Measurements from ENCODE around the gene RBM6. TPM values are rescaled to one million over a fixed set of nuclear protein-coding genes. Genes with fewer than 3 reads are reported as not detected.

The RBM6 gene
- total RNA-seq, 1 donor: 50.7 TPM

DNA sequence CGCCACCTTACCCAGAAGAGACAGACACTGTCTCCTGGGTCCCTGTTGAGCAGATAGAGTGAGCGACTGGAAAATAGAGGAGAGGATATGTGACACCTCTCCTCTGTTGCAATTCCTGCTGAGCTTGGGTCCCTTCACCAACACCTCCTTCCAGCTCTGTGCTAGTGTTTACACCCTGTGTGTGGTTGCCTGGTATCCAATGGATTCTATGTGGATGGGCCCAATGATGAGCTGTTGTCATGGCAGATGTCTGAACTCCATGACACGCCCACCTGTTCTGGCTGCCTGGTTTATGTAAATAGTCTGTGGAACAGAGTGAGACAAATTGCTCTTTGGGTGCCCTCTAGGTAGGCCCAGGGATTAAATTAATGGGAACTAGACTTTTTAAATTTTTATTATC is 172.5 kb downstream of the RBM6 start:
- Histone ChIP-seq H4K20me1 (ENCODE audit: insufficient read depth, low read length) (peaks cover 27% of the 10 kb centered on the region), H3K4me1 (ENCODE audit: insufficient read depth, low read length) (no peaks in the 10 kb centered on the region), H3K4me2 (ENCODE audit: insufficient read depth, low read length) (no peak overlapping the region), H3K4me3 (ENCODE audit: insufficient read depth, low read length) (no peak overlapping the region), H3K79me2 (ENCODE audit: insufficient read depth, low read length) (peaks cover 14% of the 10 kb centered on the region), H3K9me3 (ENCODE audit: low read depth, low read length) (no peaks in the 10 kb centered on the region), H3K27ac (ENCODE audit: low read depth, low read length) (no peak overlapping the region), H2AFZ (ENCODE audit: low read length) (no peak overlapping the region), H3K36me3 (ENCODE audit: insufficient read depth, low read length) (peaks cover 99% of the 10 kb centered on the region), H3K27me3 (ENCODE audit: insufficient read depth, low read length) (no peaks in the 10 kb centered on the region)
- no peak for TF ChIP-seq CTCF (IDR thresholded peaks at IDR 0.05; ENCODE audit: extremely low read depth, low read depth, low read length)
- DNase-seq (ENCODE audit: insufficient read length, low spot score, missing footprints): no peak

DNA sequence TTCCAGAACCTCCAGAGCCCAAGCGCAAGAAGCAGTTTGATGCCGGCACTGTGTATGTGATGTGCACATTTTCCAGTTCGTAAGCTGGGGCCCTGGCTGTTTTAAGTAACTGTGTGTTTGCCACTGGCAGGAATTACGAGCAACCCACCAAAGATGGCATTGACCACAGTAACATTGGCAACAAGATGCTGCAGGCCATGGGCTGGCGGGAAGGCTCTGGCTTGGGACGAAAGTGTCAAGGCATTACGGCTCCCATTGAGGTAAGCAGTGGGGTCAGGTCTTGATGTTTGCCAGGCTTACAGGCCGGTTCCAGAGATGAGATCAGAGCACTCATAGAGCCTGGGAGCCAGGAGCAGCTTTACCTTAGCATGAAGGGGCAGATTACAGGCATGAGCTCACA is 177.2 kb downstream of the RBM6 start:
- H3K4me1 ChIP-seq (ENCODE audit: insufficient read depth, low read length): no peaks in the 10 kb centered on the region
- peaks cover 45% of the 10 kb centered on the region for H4K20me1 ChIP-seq (ENCODE audit: insufficient read depth, low read length)
- DNase-seq (ENCODE audit: insufficient read length, low spot score, missing footprints): no peak
- H2AFZ ChIP-seq (ENCODE audit: low read length): no peak overlapping the region
- H3K27ac ChIP-seq (ENCODE audit: low read depth, low read length): no peak overlapping the region
- no peak overlapping the region for H3K4me3 ChIP-seq (ENCODE audit: insufficient read depth, low read length)
- TF ChIP-seq CTCF (IDR thresholded peaks at IDR 0.05; ENCODE audit: extremely low read depth, low read depth, low read length): no peak
- no peaks in the 10 kb centered on the region for H3K79me2 ChIP-seq (ENCODE audit: insufficient read depth, low read length)
- no peaks in the 10 kb centered on the region for H3K27me3 ChIP-seq (ENCODE audit: insufficient read depth, low read length)
- peaks cover 83% of the 10 kb centered on the region for H3K36me3 ChIP-seq (ENCODE audit: insufficient read depth, low read length)
- H3K9me3 ChIP-seq (ENCODE audit: low read depth, low read length): no peaks in the 10 kb centered on the region
- H3K4me2 ChIP-seq (ENCODE audit: insufficient read depth, low read length): no peak overlapping the region

DNA sequence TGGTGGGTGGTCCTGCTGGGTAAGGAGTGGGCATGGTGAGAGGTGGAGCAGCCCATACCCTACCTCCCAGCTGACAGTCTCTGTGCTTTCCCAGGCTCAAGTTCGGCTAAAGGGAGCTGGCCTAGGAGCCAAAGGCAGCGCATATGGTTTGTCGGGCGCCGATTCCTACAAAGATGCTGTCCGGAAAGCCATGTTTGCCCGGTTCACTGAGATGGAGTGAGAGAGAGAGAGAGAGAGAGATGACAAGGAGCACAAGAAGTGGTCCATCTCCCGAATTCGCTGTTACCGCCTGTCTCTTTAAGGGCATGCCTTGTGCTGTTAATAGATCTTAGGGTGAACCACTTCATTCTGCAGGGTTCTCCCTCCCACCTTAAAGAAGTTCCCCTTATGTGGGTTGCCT is 178.3 kb downstream of the RBM6 start:
- TF ChIP-seq CTCF (IDR thresholded peaks at IDR 0.05; ENCODE audit: extremely low read depth, low read depth, low read length): no peak
- Histone ChIP-seq H3K27me3 (ENCODE audit: insufficient read depth, low read length) (no peaks in the 10 kb centered on the region), H3K9me3 (ENCODE audit: low read depth, low read length) (no peaks in the 10 kb centered on the region), H3K27ac (ENCODE audit: low read depth, low read length) (no peak overlapping the region), H4K20me1 (ENCODE audit: insufficient read depth, low read length) (peaks cover 45% of the 10 kb centered on the region), H2AFZ (ENCODE audit: low read length) (no peak overlapping the region), H3K4me3 (ENCODE audit: insufficient read depth, low read length) (no peak overlapping the region), H3K4me2 (ENCODE audit: insufficient read depth, low read length) (no peak overlapping the region), H3K36me3 (ENCODE audit: insufficient read depth, low read length) (peaks cover 72% of the 10 kb centered on the region), H3K4me1 (ENCODE audit: insufficient read depth, low read length) (no peaks in the 10 kb centered on the region), H3K79me2 (ENCODE audit: insufficient read depth, low read length) (no peaks in the 10 kb centered on the region)
- DNase-seq (ENCODE audit: insufficient read length, low spot score, missing footprints): peak; percentile 65

DNA sequence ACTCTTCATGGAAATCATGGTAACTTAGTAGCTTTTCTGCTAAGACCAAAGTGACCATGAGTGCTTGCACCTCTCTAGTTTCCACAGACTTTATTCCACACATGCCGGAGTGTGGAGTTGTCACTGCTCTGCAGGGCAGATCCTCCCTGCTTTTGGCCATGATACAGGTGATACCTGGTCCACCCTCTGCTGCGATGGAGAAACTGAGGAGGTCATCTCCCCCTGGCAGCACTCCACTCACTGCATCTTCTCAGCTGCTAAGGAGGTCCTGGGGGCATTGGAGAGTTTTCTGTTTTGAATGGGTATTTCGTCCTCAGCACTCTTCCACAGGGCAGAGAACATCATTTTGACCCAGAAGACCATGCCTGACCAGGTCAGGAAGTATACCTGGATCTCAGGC is 179.8 kb downstream of the RBM6 start:
- Histone ChIP-seq H2AFZ (ENCODE audit: low read length) (no peak overlapping the region), H3K4me2 (ENCODE audit: insufficient read depth, low read length) (no peak overlapping the region), H3K36me3 (ENCODE audit: insufficient read depth, low read length) (peaks cover 57% of the 10 kb centered on the region), H4K20me1 (ENCODE audit: insufficient read depth, low read length) (peaks cover 39% of the 10 kb centered on the region), H3K4me3 (ENCODE audit: insufficient read depth, low read length) (no peak overlapping the region), H3K79me2 (ENCODE audit: insufficient read depth, low read length) (no peaks in the 10 kb centered on the region), H3K4me1 (ENCODE audit: insufficient read depth, low read length) (peaks cover 4% of the 10 kb centered on the region), H3K27me3 (ENCODE audit: insufficient read depth, low read length) (no peaks in the 10 kb centered on the region), H3K27ac (ENCODE audit: low read depth, low read length) (no peak overlapping the region), H3K9me3 (ENCODE audit: low read depth, low read length) (no peaks in the 10 kb centered on the region)
- TF ChIP-seq CTCF (IDR thresholded peaks at IDR 0.05; ENCODE audit: extremely low read depth, low read depth, low read length): no peak
- DNase-seq (ENCODE audit: insufficient read length, low spot score, missing footprints): no peak

Data from osteoblast (primary cell).